Measurements from ENCODE around the gene MRPL36.
"Not testable (repeated sequence)": the region's sequence is repeated elsewhere in the genome, so short reads cannot be mapped to it uniquely, and the experiment has no call there.

The MRPL36 gene

GRCh38 chr5:1799602-1800471 lies at the start of gene MRPL36:
MRPL36 (minus strand) TSS chr5:1799837; CDS start chr5:1798935, 902 bp downstream.
- peak; percentile 89 for DNase-seq

GRCh38 chr5:1847611-1848010 lies 48.0 kb upstream of the MRPL36 start:
- DNase-seq = no peak

GRCh38 chr5:1847056-1847455 lies 47.4 kb upstream of the MRPL36 start:
- no peak for DNase-seq

- DNase-seq = no peak
Measured at GRCh38 chr5:1846583-1846982, 46.9 kb upstream of the MRPL36 start.

- no peak for DNase-seq
Measured at GRCh38 chr5:1845696-1846095, 46.1 kb upstream of the MRPL36 start.

GRCh38 chr5:1844708-1845436 lies 45.2 kb upstream of the MRPL36 start:
- DNase-seq = no peak

GRCh38 chr5:1843761-1844160 lies 44.1 kb upstream of the MRPL36 start:
- not testable (repeated sequence) for DNase-seq

- no peak for DNase-seq
Measured at GRCh38 chr5:1842004-1842819, 42.6 kb upstream of the MRPL36 start.

GRCh38 chr5:1840741-1841521 lies 41.3 kb upstream of the MRPL36 start:
- DNase-seq = no peak

- no peak for DNase-seq
Measured at GRCh38 chr5:1840071-1840547, 40.5 kb upstream of the MRPL36 start.

- DNase-seq = no peak
Measured at GRCh38 chr5:1838013-1838412, 38.4 kb upstream of the MRPL36 start.

GRCh38 chr5:1836891-1837880 lies 37.5 kb upstream of the MRPL36 start:
- DNase-seq = no peak

- DNase-seq = no peak
Measured at GRCh38 chr5:1836176-1836890, 36.7 kb upstream of the MRPL36 start.

- DNase-seq = no peak
Measured at GRCh38 chr5:1835431-1835830, 35.8 kb upstream of the MRPL36 start.

- no peak for DNase-seq
Measured at GRCh38 chr5:1834721-1835429, 35.2 kb upstream of the MRPL36 start.

GRCh38 chr5:1834022-1834551 lies 34.5 kb upstream of the MRPL36 start:
- DNase-seq = no peak

- no peak for DNase-seq
Measured at GRCh38 chr5:1833264-1834021, 33.8 kb upstream of the MRPL36 start.

GRCh38 chr5:1832511-1833250 lies 33.0 kb upstream of the MRPL36 start:
- no peak for DNase-seq

All from NK-92 treated with Interleukin-12 subunit alpha and Interleukin-12 subunit beta, amount 100 ng/mL, for 24 hours (cell line).